HepG2 (cell line): ENCODE measurements around the gene TTC28.

Source experiments
- MYC ChIP-seq: sonication (generic); formaldehyde crosslinking; IDR thresholded peaks from 2 replicates; pipeline ENCODE4 v1.9.0; 2021; ENCODE audit warnings: missing genetic modification reagents, borderline replicate concordance
- ZBTB33 ChIP-seq: sonication (generic); formaldehyde crosslinking; IDR thresholded peaks from 2 replicates; pipeline ENCODE4 v1.4.0; 2020; ENCODE audit warnings: missing genetic modification reagents

GRCh38 chr22:28715611-28716010, 36.0 kb upstream of the TTC28 start:
- TF ChIP-seq ZBTB33 (CRISPR knock-in tag) = no peak
- TF ChIP-seq MYC = no peak
